H1 (cell line): Measurements from ENCODE around the gene COL5A1. TPM values are rescaled to one million over a fixed set of nuclear protein-coding genes. Genes with fewer than 3 reads are reported as not detected.

ENCODE experiments used
- CREB1 ChIP-seq: IDR thresholded peaks from 2 replicates; pipeline ENCODE4 v1.6.1; 2012; ENCODE audit warnings: inconsistent platforms
- JUN ChIP-seq: IDR thresholded peaks from 2 replicates; pipeline ENCODE4 v1.6.1; 2011; ENCODE audit warnings: low read depth, mild to moderate bottlenecking, improper control_type of control experiment, low read length
- JUND ChIP-seq: IDR thresholded peaks from 2 replicates; pipeline ENCODE4 v1.6.1; 2011; ENCODE audit warnings: mild to moderate bottlenecking, improper control_type of control experiment, low read length
- polyA plus RNA-seq, 7 experiments: library from polyadenylated mRNA; depleted of rRNA in 3 of 7; stranded (reverse) in 5 of 7; unstranded in 2 of 7; fragments of >200 nt in 5 of 7; fragments of 200-250 nt in 2 of 7; gene quantifications; 1 replicate in 5 of 7; 2 replicates in 1 of 7; 4 replicates in 1 of 7; pipeline versions ENCODE4 v1.2.1 to v1.2.3, GENCODE V29; 2011 to 2013; ENCODE audit warnings: missing spikeins in 2 of 7, mixed read lengths in 2 of 7
- total RNA-seq: library from RNA; stranded (reverse); fragmentation: NEBNext Ultra II Directional; extraction: Animal tissue kit (Norgen Biotek cat#: 25700); gene quantifications from 2 replicates; pipeline ENCODE4 v1.2.1, GENCODE V29; 2021
- TF ChIP-seq, protein P1 (sequence below): IDR thresholded peaks from 2 replicates; pipeline ENCODE4 v1.6.1; 2011; ENCODE audit warnings: low read depth, mild to moderate bottlenecking, low read length; ENCODE audit not compliant: insufficient read depth
- TF ChIP-seq, protein P2 (sequence below), 3 experiments: IDR thresholded peaks; 1 replicate in 2 of 3; 2 replicates in 1 of 3; pipeline versions ENCODE4 v1.5.1 to v1.6.1; 2011; ENCODE audit warnings: low read length in 3 of 3, mild to moderate bottlenecking in 3 of 3, inconsistent platforms in 2 of 3, low read depth in 1 of 3, moderate library complexity in 1 of 3; ENCODE audit not compliant: insufficient read depth in 1 of 3; ENCODE audit errors: control extremely low read depth in 1 of 3

The COL5A1 gene
- total and polyA plus RNA-seq, 2 of the 8 experiments (the other 6 are each of a cell fraction or from before 2014, with no cell fraction given), result 3.8 to 12.0 TPM

GRCh38 chr9:134644725-134645606 lies 3.4 kb downstream of the COL5A1 start (continued):
- TF ChIP-seq, protein P1, sequence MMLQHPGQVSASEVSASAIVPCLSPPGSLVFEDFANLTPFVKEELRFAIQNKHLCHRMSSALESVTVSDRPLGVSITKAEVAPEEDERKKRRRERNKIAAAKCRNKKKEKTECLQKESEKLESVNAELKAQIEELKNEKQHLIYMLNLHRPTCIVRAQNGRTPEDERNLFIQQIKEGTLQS, result no peak
- TF ChIP-seq CREB1, result no peak
- no peak for TF ChIP-seq JUN
- TF ChIP-seq, protein P2, sequence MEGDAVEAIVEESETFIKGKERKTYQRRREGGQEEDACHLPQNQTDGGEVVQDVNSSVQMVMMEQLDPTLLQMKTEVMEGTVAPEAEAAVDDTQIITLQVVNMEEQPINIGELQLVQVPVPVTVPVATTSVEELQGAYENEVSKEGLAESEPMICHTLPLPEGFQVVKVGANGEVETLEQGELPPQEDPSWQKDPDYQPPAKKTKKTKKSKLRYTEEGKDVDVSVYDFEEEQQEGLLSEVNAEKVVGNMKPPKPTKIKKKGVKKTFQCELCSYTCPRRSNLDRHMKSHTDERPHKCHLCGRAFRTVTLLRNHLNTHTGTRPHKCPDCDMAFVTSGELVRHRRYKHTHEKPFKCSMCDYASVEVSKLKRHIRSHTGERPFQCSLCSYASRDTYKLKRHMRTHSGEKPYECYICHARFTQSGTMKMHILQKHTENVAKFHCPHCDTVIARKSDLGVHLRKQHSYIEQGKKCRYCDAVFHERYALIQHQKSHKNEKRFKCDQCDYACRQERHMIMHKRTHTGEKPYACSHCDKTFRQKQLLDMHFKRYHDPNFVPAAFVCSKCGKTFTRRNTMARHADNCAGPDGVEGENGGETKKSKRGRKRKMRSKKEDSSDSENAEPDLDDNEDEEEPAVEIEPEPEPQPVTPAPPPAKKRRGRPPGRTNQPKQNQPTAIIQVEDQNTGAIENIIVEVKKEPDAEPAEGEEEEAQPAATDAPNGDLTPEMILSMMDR (IDR thresholded peaks at IDR 0.05; ENCODE audit: control extremely low read depth in 1 of 3, insufficient read depth in 1 of 3, low read depth in 1 of 3, low read length in 3 of 3), result no peak
- TF ChIP-seq JUND, result no peak
